ENCODE measurements around the gene C10orf90.

Gene C10orf90

GRCh38 chr10:126459878-126460481, 210.5 kb downstream of the C10orf90 start:
- H3K36me3 Mint-ChIP-seq (ENCODE audit: low read depth): no peaks in the 10 kb centered on the region
- H3K9me3 Mint-ChIP-seq: no peaks in the 10 kb centered on the region
- no peak overlapping the region for H3K4me3 Mint-ChIP-seq
- H3K4me1 Mint-ChIP-seq: peaks cover 19% of the 10 kb centered on the region
- H3K27me3 Mint-ChIP-seq (ENCODE audit: low read depth): peaks cover 16% of the 10 kb centered on the region
- H3K27ac Mint-ChIP-seq: no peak overlapping the region
- no peak for TF ChIP-seq CTCF (IDR thresholded peaks at IDR 0.05; ENCODE audit: unreplicated experiment in 3 of 3)

- peaks cover 19% of the 10 kb centered on the region for H3K4me1 Mint-ChIP-seq
- H3K27ac Mint-ChIP-seq: no peak overlapping the region
- no peaks in the 10 kb centered on the region for H3K9me3 Mint-ChIP-seq
- no peak for TF ChIP-seq CTCF (IDR thresholded peaks at IDR 0.05; ENCODE audit: unreplicated experiment in 3 of 3)
- H3K27me3 Mint-ChIP-seq (ENCODE audit: low read depth): peaks cover 16% of the 10 kb centered on the region
- H3K4me3 Mint-ChIP-seq: no peak overlapping the region
- H3K36me3 Mint-ChIP-seq (ENCODE audit: low read depth): no peaks in the 10 kb centered on the region
Measured at GRCh38 chr10:126459032-126459831, 211.3 kb downstream of the C10orf90 start.

GRCh38 chr10:126458466-126458865, 212.0 kb downstream of the C10orf90 start:
- H3K27me3 Mint-ChIP-seq (ENCODE audit: low read depth): peaks cover 11% of the 10 kb centered on the region
- H3K9me3 Mint-ChIP-seq: no peaks in the 10 kb centered on the region
- no peak for TF ChIP-seq CTCF (IDR thresholded peaks at IDR 0.05; ENCODE audit: unreplicated experiment in 3 of 3)
- H3K4me1 Mint-ChIP-seq: peaks cover 19% of the 10 kb centered on the region
- no peaks in the 10 kb centered on the region for H3K36me3 Mint-ChIP-seq (ENCODE audit: low read depth)
- H3K4me3 Mint-ChIP-seq: no peak overlapping the region
- H3K27ac Mint-ChIP-seq: peak overlapping the region in 1 of 3 experiments; percentile 45

GRCh38 chr10:126456632-126457031, 213.9 kb downstream of the C10orf90 start:
- no peaks in the 10 kb centered on the region for H3K9me3 Mint-ChIP-seq
- H3K27ac Mint-ChIP-seq: peak overlapping the region; percentile 74 to 81 (median 78)
- H3K36me3 Mint-ChIP-seq (ENCODE audit: low read depth): no peaks in the 10 kb centered on the region
- H3K4me3 Mint-ChIP-seq: no peak overlapping the region
- TF ChIP-seq CTCF (IDR thresholded peaks at IDR 0.05; ENCODE audit: unreplicated experiment in 3 of 3): no peak
- peaks cover 13% of the 10 kb centered on the region for H3K27me3 Mint-ChIP-seq (ENCODE audit: low read depth)
- peaks cover 12% of the 10 kb centered on the region for H3K4me1 Mint-ChIP-seq

GRCh38 chr10:126455766-126456405, 214.6 kb downstream of the C10orf90 start:
- TF ChIP-seq CTCF (IDR thresholded peaks at IDR 0.05; ENCODE audit: unreplicated experiment in 3 of 3): no peak
- peaks cover 12% of the 10 kb centered on the region for H3K4me1 Mint-ChIP-seq
- no peaks in the 10 kb centered on the region for H3K36me3 Mint-ChIP-seq (ENCODE audit: low read depth)
- peaks cover 4% of the 10 kb centered on the region for H3K9me3 Mint-ChIP-seq
- H3K27ac Mint-ChIP-seq: peak overlapping the region; percentile 74 to 81 (median 78)
- no peak overlapping the region for H3K4me3 Mint-ChIP-seq
- H3K27me3 Mint-ChIP-seq (ENCODE audit: low read depth): peaks cover 13% of the 10 kb centered on the region

Measured in nephron (organoid).